MM.1S (cell line): Measurements from ENCODE around the gene TCTN3.

ENCODE experiments used
- DNase-seq: peaks from one replicate; pipeline ENCODE4 v3.0.0-alpha.2; 2015
- H2AFZ ChIP-seq: fragments of 300-600 bp; sonication (generic); 2 replicates; pipeline ENCODE4 v1.6.0; 2016; ENCODE audit warnings: antibody characterized with exemption, low read length
- H3F3A ChIP-seq: fragments of 300-600 bp; sonication (generic); 2 replicates; pipeline ENCODE4 v1.6.1; 2016; ENCODE audit warnings: mild to moderate bottlenecking, antibody characterized with exemption, low read length, moderate library complexity, mixed read lengths; ENCODE audit not compliant: insufficient read depth
- H3K27ac ChIP-seq: fragments of 300-600 bp; sonication (generic); 2 replicates; pipeline ENCODE4 v1.5.1; 2016; ENCODE audit warnings: mild to moderate bottlenecking, low read length
- H3K27me3 ChIP-seq: fragments of 300-600 bp; sonication (generic); replicated peaks from 2 replicates; pipeline ENCODE4 v1.6.0; 2016; ENCODE audit warnings: low read length; ENCODE audit not compliant: insufficient read depth
- H3K36me3 ChIP-seq: fragments of 300-600 bp; sonication (generic); replicated peaks from 2 replicates; pipeline ENCODE4 v1.6.1; 2016; ENCODE audit warnings: mild to moderate bottlenecking, low read length, mixed read lengths; ENCODE audit not compliant: insufficient read depth
- H3K4me1 ChIP-seq: fragments of 300-600 bp; sonication (generic); 2 replicates; pipeline ENCODE4 v1.6.1; 2016; ENCODE audit warnings: low read length, mixed read lengths
- H3K4me2 ChIP-seq: fragments of 300-600 bp; sonication (generic); 2 replicates; pipeline ENCODE4 v1.6.0; 2016; ENCODE audit warnings: low read depth, low read length
- H3K4me3 ChIP-seq: fragments of 300-600 bp; sonication (generic); 2 replicates; pipeline ENCODE4 v1.5.1; 2016; ENCODE audit warnings: low read length, mixed read lengths
- H3K79me2 ChIP-seq: fragments of 300-600 bp; sonication (generic); 2 replicates; pipeline ENCODE4 v1.6.1; 2016; ENCODE audit warnings: mixed run types, low read length, mixed read lengths
- H3K9ac ChIP-seq: fragments of 300-600 bp; sonication (generic); 2 replicates; pipeline ENCODE4 v1.6.1; 2016; ENCODE audit warnings: low read length, mixed read lengths
- H3K9me2 ChIP-seq: fragments of 300-600 bp; sonication (generic); replicated peaks from 2 replicates; pipeline ENCODE4 v1.6.1; 2016; ENCODE audit warnings: mild to moderate bottlenecking, low read length, mixed read lengths; ENCODE audit not compliant: insufficient read depth
- H3K9me3 ChIP-seq: fragments of 300-600 bp; sonication (generic); replicated peaks from 2 replicates; pipeline ENCODE4 v1.6.1; 2016; ENCODE audit warnings: mild to moderate bottlenecking, low read length, mixed read lengths; ENCODE audit not compliant: insufficient read depth
- H4K20me1 ChIP-seq: fragments of 300-600 bp; sonication (generic); 2 replicates; pipeline ENCODE4 v1.6.1; 2016; ENCODE audit warnings: mild to moderate bottlenecking, low read length, moderate library complexity, mixed read lengths; ENCODE audit not compliant: insufficient read depth
- EZH2 ChIP-seq: fragments of 300-600 bp; sonication (generic); optimal IDR thresholded peaks from 2 replicates; pipeline ENCODE3; 2017; ENCODE audit warnings: low read depth, mild to moderate bottlenecking, antibody characterized with exemption, low read length, mixed read lengths
- EZH2phosphoT487 ChIP-seq: fragments of 300-600 bp; sonication (generic); IDR thresholded peaks from 2 replicates; pipeline ENCODE4 v1.6.1; 2018; ENCODE audit warnings: antibody characterized with exemption, low read length
- TF ChIP-seq, protein P1 (sequence below): fragments of 300-600 bp; sonication (generic); IDR thresholded peaks from 2 replicates; pipeline ENCODE4 v1.5.1; 2016; ENCODE audit warnings: antibody characterized with exemption, low read length, mixed read lengths

TCTN3 gene

DNA sequence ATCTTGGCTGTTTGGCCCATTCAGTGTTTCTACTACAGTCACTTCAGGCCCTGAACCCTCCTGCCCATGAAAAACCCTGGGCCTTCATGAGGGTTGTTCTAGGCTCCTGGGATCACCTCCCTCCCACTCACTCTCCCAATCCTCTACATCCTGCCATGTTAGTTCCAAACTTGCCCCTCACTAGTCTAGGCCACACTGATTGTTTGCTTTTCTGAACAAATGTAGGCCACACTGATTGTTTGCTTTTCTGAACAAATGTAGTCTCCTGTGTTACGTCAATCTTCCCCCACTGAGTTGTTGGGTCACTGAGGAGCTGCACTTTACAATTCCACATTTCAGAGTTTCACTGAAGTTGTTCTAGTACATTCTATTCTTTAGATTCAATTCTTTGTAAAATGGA lies 31.9 kb downstream of the TCTN3 start:
- Histone ChIP-seq H3K9me3 (no peaks in the 10 kb centered on the region), H3K27me3 (no peaks in the 10 kb centered on the region), H3K9me2 (no peaks in the 10 kb centered on the region), H4K20me1 (no peaks in the 10 kb centered on the region), H3K4me2 (no peak overlapping the region), H3K27ac (no peak overlapping the region), H3K4me3 (no peak overlapping the region), H3K4me1 (no peaks in the 10 kb centered on the region), H3K79me2 (no peaks in the 10 kb centered on the region), H3K36me3 (no peaks in the 10 kb centered on the region), H3K9ac (no peak overlapping the region), H2AFZ (no peak overlapping the region), H3F3A (no peaks in the 10 kb centered on the region)
- TF ChIP-seq EZH2 = no peak
- no peak for TF ChIP-seq EZH2phosphoT487
- TF ChIP-seq, protein P1, sequence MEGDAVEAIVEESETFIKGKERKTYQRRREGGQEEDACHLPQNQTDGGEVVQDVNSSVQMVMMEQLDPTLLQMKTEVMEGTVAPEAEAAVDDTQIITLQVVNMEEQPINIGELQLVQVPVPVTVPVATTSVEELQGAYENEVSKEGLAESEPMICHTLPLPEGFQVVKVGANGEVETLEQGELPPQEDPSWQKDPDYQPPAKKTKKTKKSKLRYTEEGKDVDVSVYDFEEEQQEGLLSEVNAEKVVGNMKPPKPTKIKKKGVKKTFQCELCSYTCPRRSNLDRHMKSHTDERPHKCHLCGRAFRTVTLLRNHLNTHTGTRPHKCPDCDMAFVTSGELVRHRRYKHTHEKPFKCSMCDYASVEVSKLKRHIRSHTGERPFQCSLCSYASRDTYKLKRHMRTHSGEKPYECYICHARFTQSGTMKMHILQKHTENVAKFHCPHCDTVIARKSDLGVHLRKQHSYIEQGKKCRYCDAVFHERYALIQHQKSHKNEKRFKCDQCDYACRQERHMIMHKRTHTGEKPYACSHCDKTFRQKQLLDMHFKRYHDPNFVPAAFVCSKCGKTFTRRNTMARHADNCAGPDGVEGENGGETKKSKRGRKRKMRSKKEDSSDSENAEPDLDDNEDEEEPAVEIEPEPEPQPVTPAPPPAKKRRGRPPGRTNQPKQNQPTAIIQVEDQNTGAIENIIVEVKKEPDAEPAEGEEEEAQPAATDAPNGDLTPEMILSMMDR = no peak
- DNase-seq = no peak

DNA sequence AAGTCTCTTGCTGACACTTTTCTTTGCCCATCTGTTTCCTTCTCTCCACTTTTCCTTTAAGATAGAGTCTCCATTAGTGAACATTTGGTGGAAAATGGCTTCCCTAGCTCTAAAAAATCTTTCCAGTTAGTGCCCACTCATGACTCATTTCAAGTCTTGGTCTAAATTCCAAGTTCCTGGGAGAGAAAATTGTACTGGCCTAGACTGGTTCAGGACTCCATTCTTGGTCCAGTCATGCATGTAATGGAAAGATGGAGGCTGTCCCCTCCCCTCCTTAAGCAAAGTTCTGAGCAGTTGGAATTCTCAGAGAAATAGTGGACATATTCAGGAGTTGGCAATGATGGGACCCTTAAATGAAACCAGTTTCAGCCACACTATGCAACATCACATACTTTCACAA lies 33.4 kb downstream of the TCTN3 start:
- no peak overlapping the region for H3K4me2 ChIP-seq
- H3K27me3 ChIP-seq = no peaks in the 10 kb centered on the region
- no peak overlapping the region for H3K27ac ChIP-seq
- H4K20me1 ChIP-seq = no peaks in the 10 kb centered on the region
- H3K4me1 ChIP-seq = peaks cover 4% of the 10 kb centered on the region
- peaks cover 11% of the 10 kb centered on the region for H3K79me2 ChIP-seq
- no peaks in the 10 kb centered on the region for H3K9me2 ChIP-seq
- no peak for DNase-seq
- H3K4me3 ChIP-seq = no peak overlapping the region
- no peaks in the 10 kb centered on the region for H3K36me3 ChIP-seq
- H3F3A ChIP-seq = no peaks in the 10 kb centered on the region
- TF ChIP-seq, protein P1 = no peak
- TF ChIP-seq EZH2phosphoT487 = no peak
- TF ChIP-seq EZH2 = no peak
- H2AFZ ChIP-seq = no peak overlapping the region
- H3K9me3 ChIP-seq = no peaks in the 10 kb centered on the region
- no peak overlapping the region for H3K9ac ChIP-seq

DNA sequence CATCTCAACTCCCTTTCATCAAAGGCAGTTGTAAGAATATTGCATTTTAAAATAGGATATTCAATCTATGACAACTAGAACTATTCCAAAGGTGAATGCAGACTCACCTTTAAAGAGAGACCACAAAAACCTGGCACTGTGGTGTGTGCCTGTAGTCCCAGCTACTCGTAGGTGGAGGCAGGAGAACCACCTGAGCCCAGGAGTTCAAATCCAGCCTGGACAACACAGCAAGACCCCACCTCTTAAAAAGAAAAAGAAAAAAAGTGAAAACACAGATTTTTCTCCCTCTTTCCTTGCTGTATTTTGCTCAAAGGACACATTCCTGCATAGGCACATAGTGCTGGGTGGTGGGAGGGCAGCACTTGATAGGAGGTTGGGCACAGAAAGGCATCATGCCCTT lies 36.5 kb downstream of the TCTN3 start:
- peak overlapping the region; percentile 94; the same call in 1 of the 2 replicates for H3K4me2 ChIP-seq
- no peak for DNase-seq
- H4K20me1 ChIP-seq = no peaks in the 10 kb centered on the region
- H3K4me1 ChIP-seq = peaks cover 7% of the 10 kb centered on the region
- no peaks in the 10 kb centered on the region for H3K9me2 ChIP-seq
- no peaks in the 10 kb centered on the region for H3K9me3 ChIP-seq
- TF ChIP-seq, protein P1 = no peak
- TF ChIP-seq EZH2 (no peak), EZH2phosphoT487 (no peak)
- peak overlapping the region; percentile 82; the same call in 1 of the 2 replicates for H3K9ac ChIP-seq
- H3F3A ChIP-seq = no peaks in the 10 kb centered on the region
- H3K4me3 ChIP-seq = peak overlapping the region; percentile 95
- H3K79me2 ChIP-seq = peaks cover 29% of the 10 kb centered on the region
- H3K36me3 ChIP-seq = no peaks in the 10 kb centered on the region
- no peaks in the 10 kb centered on the region for H3K27me3 ChIP-seq
- H2AFZ ChIP-seq = peak overlapping the region; percentile 98
- no peak overlapping the region for H3K27ac ChIP-seq
